GM23248 (cell line): ENCODE data around the gene COPG2.

Experiments
- EZH2 ChIP-seq: fragments of 200-600 bp; sonication (generic); IDR thresholded peaks from 2 replicates; pipeline ENCODE4 v1.6.1; 2018; ENCODE audit warnings: antibody characterized with exemption, mild to moderate bottlenecking; ENCODE audit not compliant: insufficient read depth, poor library complexity, severe bottlenecking
- EZH2phosphoT487 ChIP-seq: fragments of 200-600 bp; sonication (generic); IDR thresholded peaks from 2 replicates; pipeline ENCODE4 v1.6.1; 2018; ENCODE audit warnings: antibody characterized with exemption, moderate library complexity, mild to moderate bottlenecking, low read depth; ENCODE audit not compliant: insufficient read depth

- TF ChIP-seq EZH2: no peak
- no peak for TF ChIP-seq EZH2phosphoT487
These were observed 168.1 kb downstream of the COPG2 start for GRCh38 chr7:130500463-130500862.
